ENCODE measurements around the gene KRT2. TPM values are rescaled to one million over a fixed set of nuclear protein-coding genes. Genes with fewer than 3 reads are reported as not detected.

The KRT2 gene
- total RNA-seq, 2 donors from 2014 or later, result not detected

DNA sequence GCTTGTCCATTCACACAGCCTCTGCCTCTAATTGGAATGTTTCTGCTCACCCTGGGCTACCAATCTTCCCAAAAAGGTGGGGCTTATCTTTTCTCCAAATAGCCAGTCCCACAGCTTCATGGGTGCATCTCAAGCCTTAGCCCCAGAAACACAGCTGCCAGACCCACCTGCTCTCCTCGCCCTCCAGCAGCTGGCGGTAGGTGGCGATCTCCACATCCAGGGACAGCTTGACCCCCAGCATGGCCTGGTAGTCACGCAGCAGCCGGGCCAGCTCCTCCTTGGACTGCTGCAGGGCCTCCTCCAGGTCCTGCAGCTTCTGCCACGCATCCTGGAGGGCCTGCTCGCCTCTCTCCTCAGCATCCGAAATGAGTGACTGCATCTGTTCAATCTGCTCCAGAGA lies 40.2 kb upstream of the KRT2 start:
- Histone ChIP-seq H3K4me1 (peaks cover 7% of the 10 kb centered on the region), H3K27ac (no peak overlapping the region), H3K9me3 (no peaks in the 10 kb centered on the region), H3K27me3 (no peaks in the 10 kb centered on the region), H3K36me3 (replicated peaks in 1 of 2; ENCODE audit: insufficient read depth in 1 of 2, low read depth in 2 of 2) (no peaks in the 10 kb centered on the region), H3K4me3 (no peak overlapping the region)
- intact Hi-C loops (cut with DNase I), result no loop called here
- no peak for ATAC-seq
- TF ChIP-seq, protein P1, sequence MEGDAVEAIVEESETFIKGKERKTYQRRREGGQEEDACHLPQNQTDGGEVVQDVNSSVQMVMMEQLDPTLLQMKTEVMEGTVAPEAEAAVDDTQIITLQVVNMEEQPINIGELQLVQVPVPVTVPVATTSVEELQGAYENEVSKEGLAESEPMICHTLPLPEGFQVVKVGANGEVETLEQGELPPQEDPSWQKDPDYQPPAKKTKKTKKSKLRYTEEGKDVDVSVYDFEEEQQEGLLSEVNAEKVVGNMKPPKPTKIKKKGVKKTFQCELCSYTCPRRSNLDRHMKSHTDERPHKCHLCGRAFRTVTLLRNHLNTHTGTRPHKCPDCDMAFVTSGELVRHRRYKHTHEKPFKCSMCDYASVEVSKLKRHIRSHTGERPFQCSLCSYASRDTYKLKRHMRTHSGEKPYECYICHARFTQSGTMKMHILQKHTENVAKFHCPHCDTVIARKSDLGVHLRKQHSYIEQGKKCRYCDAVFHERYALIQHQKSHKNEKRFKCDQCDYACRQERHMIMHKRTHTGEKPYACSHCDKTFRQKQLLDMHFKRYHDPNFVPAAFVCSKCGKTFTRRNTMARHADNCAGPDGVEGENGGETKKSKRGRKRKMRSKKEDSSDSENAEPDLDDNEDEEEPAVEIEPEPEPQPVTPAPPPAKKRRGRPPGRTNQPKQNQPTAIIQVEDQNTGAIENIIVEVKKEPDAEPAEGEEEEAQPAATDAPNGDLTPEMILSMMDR (IDR thresholded peaks at IDR 0.05), result no peak
- no peak for TF ChIP-seq POLR2A (IDR thresholded peaks at IDR 0.05)
- WGBS, 2 donors, result 78 to 81% methylated on average over 5 to 8 of the region's 8 CpGs
- no peak for DNase-seq

DNA sequence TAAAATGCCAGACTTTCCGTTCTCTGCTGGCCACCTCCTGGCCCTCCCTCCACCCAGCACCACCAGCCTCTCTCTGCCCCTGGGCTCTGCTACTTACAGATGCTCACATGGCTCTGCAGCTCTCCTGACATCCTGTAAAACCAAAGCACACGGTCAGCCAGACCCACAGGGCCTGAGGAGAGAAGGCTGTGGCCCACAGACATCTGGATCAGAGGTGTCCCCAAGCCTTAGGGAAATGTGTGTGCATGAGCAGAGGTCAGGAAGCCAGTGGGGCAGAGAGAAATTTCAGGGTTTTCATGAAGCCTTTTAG lies 39.8 kb upstream of the KRT2 start:
- no peak overlapping the region for H3K27ac ChIP-seq
- DNase-seq, result no peak
- no peak for TF ChIP-seq POLR2A (IDR thresholded peaks at IDR 0.05)
- TF ChIP-seq, protein P1 (IDR thresholded peaks at IDR 0.05), result no peak
- H3K4me3 ChIP-seq, result no peak overlapping the region
- H3K9me3 ChIP-seq, result no peaks in the 10 kb centered on the region
- ATAC-seq, result no peak
- intact Hi-C loops (cut with DNase I), result no loop called here
- 72% methylated on average over 2 of the region's 2 CpGs for WGBS, 2 donors
- peaks cover 7% of the 10 kb centered on the region for H3K4me1 ChIP-seq
- H3K36me3 ChIP-seq (replicated peaks in 1 of 2; ENCODE audit: insufficient read depth in 1 of 2, low read depth in 2 of 2), result no peaks in the 10 kb centered on the region
- no peaks in the 10 kb centered on the region for H3K27me3 ChIP-seq

DNA sequence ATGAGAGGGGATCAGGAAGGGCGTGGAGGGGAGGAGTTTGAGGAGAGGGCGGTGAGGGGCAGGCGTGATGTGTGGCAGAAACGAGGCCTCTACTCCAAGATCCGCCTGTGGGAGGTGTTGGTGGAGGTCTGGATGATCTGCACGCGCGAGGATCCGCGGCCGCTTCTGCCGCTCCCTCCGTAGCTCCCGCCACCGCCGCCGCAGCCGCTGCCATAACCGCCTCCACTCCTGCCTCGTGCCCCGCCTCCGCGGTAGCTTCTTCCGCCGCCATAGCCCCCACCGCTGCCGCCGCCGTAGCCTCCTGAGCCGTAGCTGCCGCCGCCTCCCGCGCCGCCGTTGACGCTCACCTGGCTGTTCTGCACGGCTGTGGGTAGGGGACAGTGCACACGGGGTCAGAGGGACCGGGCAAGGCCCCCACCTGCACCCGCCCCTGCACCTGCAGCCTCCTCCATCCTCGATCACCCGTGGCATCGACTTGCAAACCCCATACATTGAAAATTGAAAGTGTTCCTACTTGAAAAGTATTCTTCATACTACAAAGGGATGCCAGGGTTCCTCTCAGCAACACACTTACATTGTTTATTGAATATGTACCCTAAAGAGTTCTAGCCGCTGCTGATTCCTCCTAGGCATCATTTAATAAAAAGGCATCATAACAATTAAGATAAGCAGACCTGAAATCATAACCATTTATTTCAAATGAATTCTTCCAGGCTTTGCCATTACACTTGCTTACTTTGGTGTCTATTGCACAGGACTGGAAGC lies 39.2 kb upstream of the KRT2 start:
- intact Hi-C loops (cut with DNase I), result no loop called here
- ATAC-seq (no peak), DNase-seq (peak in 2 of 4 donors; percentile 21 to 31)
- Histone ChIP-seq H3K9me3 (no peaks in the 10 kb centered on the region), H3K27ac (no peak overlapping the region), H3K4me1 (peaks cover 7% of the 10 kb centered on the region), H3K36me3 (replicated peaks in 1 of 2; ENCODE audit: insufficient read depth in 1 of 2, low read depth in 2 of 2) (no peaks in the 10 kb centered on the region), H3K4me3 (no peak overlapping the region), H3K27me3 (no peaks in the 10 kb centered on the region)
- TF ChIP-seq, protein P1 (IDR thresholded peaks at IDR 0.05), result no peak
- no peak for TF ChIP-seq POLR2A (IDR thresholded peaks at IDR 0.05)
- WGBS, 2 donors, result 5 to 11% methylated on average over 33 to 44 of the region's 45 CpGs

DNA sequence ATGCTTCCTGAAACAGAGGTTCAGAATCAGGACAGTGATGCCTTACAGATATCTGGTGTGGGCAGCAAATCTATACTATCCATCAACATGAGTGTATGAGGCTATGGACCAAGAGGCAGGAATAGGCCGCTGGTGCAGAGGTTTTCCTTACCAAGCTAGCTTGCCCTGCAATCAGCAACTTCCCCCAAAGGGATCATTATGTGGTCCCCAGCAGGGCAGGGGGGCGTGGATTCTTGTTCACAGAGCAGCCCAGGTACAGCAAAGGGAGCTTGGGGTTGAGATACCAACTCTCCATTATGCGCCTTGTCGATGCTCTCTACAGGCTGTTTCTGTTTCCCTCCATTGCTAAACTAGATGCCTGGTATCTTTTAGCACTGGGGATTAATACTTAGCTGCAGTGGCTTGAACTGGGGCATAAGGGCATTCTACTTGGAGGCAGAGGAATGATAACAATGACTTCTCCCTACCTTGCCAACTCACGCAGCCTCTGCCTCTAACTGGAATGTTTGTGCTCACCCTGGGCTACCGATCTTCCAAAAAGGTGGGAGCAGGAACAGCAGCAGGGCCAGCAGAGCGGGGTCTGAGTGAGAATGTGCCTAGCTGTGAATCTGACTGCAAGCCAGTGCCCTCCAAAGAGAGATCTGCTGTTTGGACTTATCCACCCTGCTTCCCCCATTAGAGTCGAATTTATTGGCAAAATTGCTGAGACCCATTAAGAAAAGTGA lies 38.5 kb upstream of the KRT2 start:
- intact Hi-C loops (cut with DNase I), result no loop called here
- WGBS, 2 donors, result 58 to 62% methylated on average over 8 of the region's 8 CpGs
- DNase-seq, result no peak
- Histone ChIP-seq H3K4me1 (peaks cover 7% of the 10 kb centered on the region), H3K36me3 (replicated peaks in 1 of 2; ENCODE audit: insufficient read depth in 1 of 2, low read depth in 2 of 2) (no peaks in the 10 kb centered on the region), H3K9me3 (no peaks in the 10 kb centered on the region), H3K27ac (no peak overlapping the region), H3K27me3 (no peaks in the 10 kb centered on the region), H3K4me3 (no peak overlapping the region)
- TF ChIP-seq, protein P1 (IDR thresholded peaks at IDR 0.05), result no peak
- no peak for TF ChIP-seq POLR2A (IDR thresholded peaks at IDR 0.05)
- ATAC-seq, result no peak

All from body of pancreas (tissue), 4 donors.